Hypothalamus (tissue), 51 donors: ENCODE measurements around the gene SYNGR2.
A peak's percentile ranks its signal among the peaks of the same experiment; 100 is the strongest.
"Not testable (repeated sequence)": the region's sequence is repeated elsewhere in the genome, so short reads cannot be mapped to it uniquely, and the experiment has no call there.

Source experiments
- DNase-seq, 51 donors: peaks; one replicate each; lab custom pipeline; 2025; lab: John Stamatoyannopoulos, UW

Gene SYNGR2

DNA sequence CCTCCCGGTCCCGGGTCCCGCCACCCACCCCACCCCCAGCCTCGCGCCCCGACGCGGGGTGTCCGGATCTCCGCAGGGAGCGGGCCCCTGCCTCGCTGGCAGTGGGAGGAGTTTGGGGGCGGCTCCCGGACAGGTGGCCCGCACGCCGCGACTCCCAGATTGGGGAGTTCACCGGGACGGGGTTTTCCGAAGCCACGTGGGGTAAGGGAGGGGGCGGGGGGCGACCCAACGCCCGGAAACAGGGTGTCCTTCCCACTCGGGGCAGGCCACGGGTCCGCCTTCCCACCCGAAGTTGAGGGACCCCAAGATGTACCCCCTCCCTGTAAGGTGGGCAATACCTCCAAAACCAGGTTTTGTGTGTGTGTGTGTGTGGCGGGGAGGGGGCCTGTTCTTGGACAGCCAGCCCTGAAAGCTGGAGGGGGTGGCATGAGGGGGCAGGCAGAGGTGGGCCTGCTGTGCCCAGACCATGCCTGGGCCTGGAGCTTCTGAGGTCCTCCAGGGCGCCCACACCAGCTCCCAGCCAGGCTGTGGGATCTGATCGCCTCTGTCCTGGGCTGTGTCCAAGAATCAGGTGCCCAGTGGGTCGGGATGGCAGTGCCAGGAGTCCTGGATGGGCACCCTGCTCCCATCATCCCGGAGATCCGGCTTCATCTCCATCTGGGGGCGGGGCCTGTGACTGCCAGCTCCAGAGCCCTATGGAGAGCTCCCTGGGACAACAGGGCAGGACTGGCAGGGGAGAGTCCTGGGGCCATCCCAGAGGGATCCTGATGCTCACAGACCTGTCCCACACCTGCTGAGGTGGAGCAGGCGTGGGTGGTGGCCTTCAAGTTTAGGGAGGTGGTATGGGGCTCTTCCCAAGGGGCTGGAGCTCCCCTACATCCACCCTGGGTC lies 767 bp downstream of the SYNGR2 start:
- peak in 41 of 51 donors; percentile 6 to 77 (median 40) for DNase-seq

DNA sequence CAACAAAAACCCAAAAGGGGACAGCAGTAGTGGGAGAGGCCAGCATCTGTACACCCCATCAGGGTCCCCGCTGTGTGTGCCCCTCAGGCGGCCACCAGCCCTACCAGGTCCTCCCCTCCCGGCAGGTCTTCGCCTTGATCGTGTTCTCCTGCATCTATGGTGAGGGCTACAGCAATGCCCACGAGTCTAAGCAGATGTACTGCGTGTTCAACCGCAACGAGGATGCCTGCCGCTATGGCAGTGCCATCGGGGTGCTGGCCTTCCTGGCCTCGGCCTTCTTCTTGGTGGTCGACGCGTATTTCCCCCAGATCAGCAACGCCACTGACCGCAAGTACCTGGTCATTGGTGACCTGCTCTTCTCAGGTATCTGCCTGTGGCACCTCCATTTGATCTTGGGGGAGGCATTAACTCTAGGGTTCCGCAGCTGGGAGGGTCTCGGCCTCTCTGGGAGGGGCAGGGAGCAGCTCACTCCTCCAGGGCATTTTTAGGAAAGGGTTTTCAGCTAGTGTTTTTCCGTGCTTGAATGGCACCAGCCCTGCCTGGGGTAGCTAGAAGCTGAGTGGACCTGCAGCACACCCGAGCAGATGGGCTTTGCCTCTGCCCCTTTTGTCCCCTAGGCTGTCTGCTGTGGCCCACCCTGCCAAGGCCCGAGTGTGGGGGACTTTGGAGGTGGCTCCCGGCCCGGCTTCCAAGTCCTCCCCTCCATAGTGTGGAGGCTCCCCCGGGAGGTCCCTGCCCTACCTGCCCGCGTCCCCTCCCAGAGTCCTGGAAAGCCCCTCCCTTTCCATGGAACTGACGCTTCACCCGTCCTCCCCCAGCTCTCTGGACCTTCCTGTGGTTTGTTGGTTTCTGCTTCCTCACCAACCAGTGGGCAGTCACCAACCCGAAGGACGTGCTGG lies 2.6 kb downstream of the SYNGR2 start:
- DNase-seq = no peak

DNA sequence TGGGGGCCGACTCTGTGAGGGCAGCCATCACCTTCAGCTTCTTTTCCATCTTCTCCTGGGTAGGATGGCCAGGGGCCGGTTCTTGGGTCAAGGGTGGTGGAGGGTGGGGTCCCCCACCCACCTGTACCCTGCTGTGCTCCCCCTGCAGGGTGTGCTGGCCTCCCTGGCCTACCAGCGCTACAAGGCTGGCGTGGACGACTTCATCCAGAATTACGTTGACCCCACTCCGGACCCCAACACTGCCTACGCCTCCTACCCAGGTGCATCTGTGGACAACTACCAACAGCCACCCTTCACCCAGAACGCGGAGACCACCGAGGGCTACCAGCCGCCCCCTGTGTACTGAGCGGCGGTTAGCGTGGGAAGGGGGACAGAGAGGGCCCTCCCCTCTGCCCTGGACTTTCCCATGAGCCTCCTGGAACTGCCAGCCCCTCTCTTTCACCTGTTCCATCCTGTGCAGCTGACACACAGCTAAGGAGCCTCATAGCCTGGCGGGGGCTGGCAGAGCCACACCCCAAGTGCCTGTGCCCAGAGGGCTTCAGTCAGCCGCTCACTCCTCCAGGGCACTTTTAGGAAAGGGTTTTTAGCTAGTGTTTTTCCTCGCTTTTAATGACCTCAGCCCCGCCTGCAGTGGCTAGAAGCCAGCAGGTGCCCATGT lies 3.3 kb downstream of the SYNGR2 start:
- not testable (repeated sequence) for DNase-seq

GRCh38 chr17:78172249-78173051 lies 4.1 kb downstream of the SYNGR2 start:
- DNase-seq = peak in 11 of 51 donors; percentile 9 to 38 (median 19)

GRCh38 chr17:78173097-78173715 lies 4.8 kb downstream of the SYNGR2 start:
- DNase-seq = no peak

DNA sequence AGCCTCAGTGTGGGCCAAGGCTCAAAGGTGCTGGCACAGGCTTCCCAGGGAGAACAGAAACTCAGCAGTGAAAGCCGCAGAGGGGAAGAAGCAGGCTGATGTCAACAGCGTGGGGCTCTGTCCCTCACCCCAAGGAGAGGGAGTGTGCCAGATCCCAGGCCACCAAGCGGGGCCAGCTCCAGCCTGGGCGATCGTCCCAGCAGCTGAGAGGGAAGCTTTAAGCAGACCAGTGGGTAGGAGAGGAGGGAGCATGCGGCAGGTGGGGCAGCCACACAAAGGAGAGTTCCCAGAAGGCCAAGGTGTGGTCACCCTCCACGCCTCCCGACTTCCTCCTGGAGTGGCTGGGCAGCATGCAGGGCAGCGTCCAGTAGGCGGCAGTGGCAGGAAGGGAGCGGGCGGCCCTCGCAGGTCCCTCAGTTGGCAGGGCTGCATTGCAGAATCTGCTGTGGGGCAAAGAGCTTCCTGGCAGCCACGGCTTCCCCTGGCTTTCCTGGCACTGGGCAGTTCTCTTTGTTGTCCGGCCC lies 6.0 kb downstream of the SYNGR2 start:
- DNase-seq = peak in 50 of 51 donors; percentile 27 to 98 (median 81)

DNA sequence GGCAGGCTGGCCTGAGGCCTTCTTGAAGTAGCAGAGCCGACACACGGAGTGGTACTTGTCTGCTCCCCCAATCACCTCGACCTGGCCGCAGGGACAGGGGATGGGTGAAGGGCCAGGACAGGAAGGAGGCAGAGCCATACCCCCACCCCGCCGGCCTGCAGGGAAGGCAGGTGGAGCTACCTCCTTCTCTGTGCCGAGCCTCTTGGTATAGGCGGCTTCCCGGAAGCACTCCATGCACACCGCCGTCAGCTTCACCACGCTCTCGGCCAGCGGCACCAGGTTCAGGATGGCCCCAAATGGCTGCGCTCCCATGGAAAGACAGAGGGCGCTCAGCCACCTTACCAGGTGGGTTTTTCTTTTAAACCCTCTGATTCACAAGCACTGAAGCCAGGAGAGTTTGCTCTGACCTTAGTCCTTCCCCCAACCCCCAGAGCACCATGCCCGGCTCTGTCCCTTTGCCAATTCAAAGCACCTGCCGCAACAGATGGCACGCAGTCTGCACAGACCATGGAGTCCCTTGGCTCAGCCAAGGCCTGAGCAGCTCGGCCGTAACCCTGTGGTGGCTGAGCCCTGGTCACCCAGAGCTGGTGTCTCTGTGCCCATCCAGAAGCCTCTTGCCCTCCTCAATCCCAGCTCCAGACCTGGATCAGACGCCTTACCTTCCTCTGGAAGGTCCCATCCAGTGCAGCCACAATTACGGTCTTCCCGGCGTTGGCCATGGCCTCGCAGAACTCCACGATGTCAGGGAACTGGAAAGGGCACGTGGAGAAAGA lies 6.7 kb downstream of the SYNGR2 start:
- peak in 2 of 51 donors; percentile 22 to 56 for DNase-seq

DNA sequence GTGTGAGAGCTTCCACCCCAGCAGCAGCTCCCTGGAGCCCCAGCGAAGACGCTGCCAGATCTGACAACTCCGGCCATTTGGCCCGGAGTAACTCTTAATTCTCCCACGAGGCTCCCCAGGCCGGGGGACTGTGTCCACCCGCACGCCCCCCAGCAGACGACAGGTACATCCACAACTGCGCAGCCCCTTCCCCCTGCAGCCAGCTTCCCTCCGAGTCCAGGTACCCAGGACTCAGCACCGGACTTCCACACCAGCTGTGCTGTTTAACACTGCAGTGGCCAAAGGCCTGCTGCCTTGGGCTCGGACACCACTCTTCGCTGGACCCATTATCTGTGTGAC lies 7.2 kb downstream of the SYNGR2 start:
- no peak for DNase-seq

GRCh38 chr17:78176548-78177025 lies 8.2 kb downstream of the SYNGR2 start:
- peak in 42 of 51 donors; percentile 12 to 69 (median 30) for DNase-seq

GRCh38 chr17:78179372-78179771 lies 11.0 kb downstream of the SYNGR2 start:
- no peak for DNase-seq

GRCh38 chr17:78180083-78180482 lies 11.7 kb downstream of the SYNGR2 start:
- no peak for DNase-seq

DNA sequence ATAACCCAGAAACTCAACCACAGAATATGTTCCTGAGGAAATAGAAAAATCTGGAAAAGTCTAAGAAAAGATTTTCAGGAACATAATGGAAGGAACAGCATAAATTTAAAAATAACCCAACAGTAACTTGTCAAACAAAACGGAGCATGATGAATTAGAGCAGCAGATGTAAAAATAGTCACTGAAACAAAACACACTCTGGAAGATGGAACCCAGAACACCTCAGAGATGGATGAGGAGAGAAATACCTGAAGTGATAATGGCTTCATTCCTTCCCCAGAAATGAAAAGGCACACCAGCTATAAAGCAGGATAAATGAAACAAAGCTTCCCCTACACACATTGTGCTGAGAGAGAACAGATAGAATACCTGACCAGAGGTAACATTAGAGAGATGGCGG lies 12.1 kb downstream of the SYNGR2 start:
- no peak for DNase-seq

DNA sequence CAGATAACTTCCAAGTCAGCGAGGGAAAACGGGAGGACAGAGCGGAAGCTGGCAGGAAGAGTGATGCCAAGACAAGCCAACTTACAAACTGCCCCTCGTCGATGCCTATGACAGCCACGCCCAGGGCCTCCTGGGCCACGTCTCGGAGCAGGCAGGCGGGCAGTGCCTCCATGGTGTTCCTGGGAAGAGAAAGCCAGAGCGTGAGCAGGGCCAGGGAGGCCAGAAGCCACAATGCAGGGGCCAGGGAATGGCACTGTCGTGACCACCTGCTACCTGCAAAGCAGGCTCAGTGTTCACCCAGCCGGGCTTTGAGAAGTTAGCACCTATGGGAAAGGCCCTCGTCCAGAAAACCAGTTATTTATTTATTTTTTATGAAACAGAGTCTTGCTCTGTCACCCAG lies 14.1 kb downstream of the SYNGR2 start:
- DNase-seq = no peak

- no peak for DNase-seq
Observed at GRCh38 chr17:78183916-78184315, 15.5 kb downstream of the SYNGR2 start.

DNA sequence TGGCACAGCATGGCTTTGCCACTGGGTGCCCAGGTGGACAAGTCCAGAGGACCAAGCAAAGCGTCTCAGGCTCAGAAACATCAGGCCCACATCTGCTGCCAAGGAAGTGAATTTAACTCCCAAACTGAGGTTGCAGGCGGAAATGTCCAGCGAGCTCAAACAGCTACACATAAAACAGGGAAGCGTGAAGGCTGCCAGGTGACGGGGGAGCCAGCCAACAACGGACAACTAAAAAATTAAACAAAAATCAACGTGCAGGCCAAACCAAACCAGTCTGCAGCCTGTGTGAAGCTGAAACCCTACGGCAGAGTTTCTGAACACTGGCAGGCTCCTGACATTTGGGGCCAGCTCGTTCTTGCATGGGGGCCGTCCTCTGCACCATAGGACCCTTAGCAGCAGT lies 16.0 kb downstream of the SYNGR2 start:
- DNase-seq = no peak

DNA sequence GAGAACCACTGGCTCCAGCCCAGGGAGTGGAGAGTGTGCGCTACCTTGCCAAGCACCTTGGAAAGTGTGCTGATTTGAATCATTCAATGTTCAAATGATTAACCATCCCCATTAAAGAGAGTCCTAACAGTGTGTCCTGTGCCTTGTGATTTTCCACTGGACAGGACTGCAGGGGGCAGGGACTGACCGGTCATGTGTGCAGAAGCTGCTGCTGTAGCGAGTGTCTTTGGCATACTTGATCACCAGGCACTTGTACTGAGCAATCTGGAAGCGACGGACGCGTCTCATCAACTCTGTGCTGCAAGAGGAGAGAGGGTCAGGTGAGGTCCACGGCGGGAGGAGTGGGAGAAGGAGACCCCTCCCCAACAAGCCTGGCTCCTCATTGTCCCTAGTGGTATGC lies 16.5 kb downstream of the SYNGR2 start:
- DNase-seq = no peak

DNA sequence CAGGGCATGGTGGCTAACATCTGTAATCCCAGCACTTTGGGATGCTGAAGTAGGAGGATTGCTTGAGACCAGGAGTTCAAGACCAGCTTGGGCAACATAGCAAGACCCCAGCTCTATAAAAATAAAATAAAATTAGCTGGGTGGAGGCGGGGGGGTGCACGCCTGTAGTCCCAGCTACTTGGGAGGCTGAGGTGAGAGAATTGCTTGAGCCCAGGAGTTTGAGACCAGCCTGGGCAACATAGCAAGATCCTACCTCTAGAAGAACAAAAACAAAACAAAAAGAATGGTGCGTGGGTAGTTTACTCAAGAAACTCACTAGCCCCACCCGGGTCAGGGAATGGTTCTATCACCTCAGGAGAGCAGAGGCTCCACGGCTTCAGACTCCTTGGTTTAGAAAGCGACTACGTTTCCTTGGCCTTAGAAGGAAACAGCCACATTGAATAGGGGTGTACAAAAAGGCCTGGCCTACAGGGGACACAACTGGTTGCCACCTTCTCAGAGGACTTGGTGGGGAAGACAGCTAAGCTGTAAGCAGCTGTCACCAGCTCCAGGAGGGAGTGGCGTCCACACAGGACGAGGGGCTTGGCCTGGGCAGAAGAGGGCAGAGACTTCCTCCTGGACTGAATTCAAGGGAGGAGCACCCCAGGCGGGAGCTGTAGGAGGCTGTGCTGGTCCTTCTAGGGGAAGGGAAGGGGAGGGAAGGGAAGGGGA lies 17.8 kb downstream of the SYNGR2 start:
- DNase-seq = no peak
